ENCODE results near the gene CAMK2B.

GRCh38 chr7:44211126-44211675 is 114.2 kb downstream of the CAMK2B start:
- TF ChIP-seq CTCF (IDR thresholded peaks at IDR 0.05; ENCODE audit: low read length) (no peak), EZH2phosphoT487 (IDR thresholded peaks at IDR 0.05; ENCODE audit: low read length) (no peak)

Measured in MM.1S (cell line).